ENCODE data around the gene UGT1A10. TPM values are rescaled to one million over a fixed set of nuclear protein-coding genes. Genes with fewer than 3 reads are reported as not detected.

UGT1A10 gene
- total and polyA plus RNA-seq, 2 of the 13 experiments (the other 11 are each of a cell fraction or from before 2014, with no cell fraction given): not detected

- TF ChIP-seq POGK (CRISPR knock-in tag; conservative IDR thresholded peaks at IDR 0.05) (no peak), RBAK (CRISPR knock-in tag; IDR thresholded peaks at IDR 0.05) (no peak), PPARG (CRISPR knock-in tag; conservative IDR thresholded peaks at IDR 0.05) (no peak), TFDP1 (CRISPR knock-in tag; IDR thresholded peaks at IDR 0.05; ENCODE audit: borderline replicate concordance) (no peak), RBFOX2 (IDR thresholded peaks at IDR 0.05; ENCODE audit: low read depth, low read length) (no peak), SNRNP70 (IDR thresholded peaks at IDR 0.05; ENCODE audit: low read depth, low read length) (no peak)
These were observed 69.8 kb downstream of the UGT1A10 start (continued) for GRCh38 chr2:233705911-233706506.

GRCh38 chr2:233706720-233707119, 70.5 kb downstream of the UGT1A10 start:
- no peak overlapping the region for H3K4me2 ChIP-seq (ENCODE audit: low read depth, low read length)
- H2AFZ ChIP-seq (ENCODE audit: low read length): no peak overlapping the region
- ATAC-seq: no peak
- DNase-seq (ENCODE audit: low spot score): no peak
- H3K79me2 ChIP-seq (ENCODE audit: insufficient read depth, low read length): no peaks in the 10 kb centered on the region
- ChIA-PET POLR2A (no interaction called here), CTCF (ENCODE audit: low intra/inter-chr PET ratio, low total read pairs) (no interaction called here)
- no peak overlapping the region for H3K9ac ChIP-seq (ENCODE audit: insufficient read depth, low read depth, low read length)
- no peaks in the 10 kb centered on the region for H3K27me3 ChIP-seq (ENCODE audit: control insufficient read depth in 1 of 2, insufficient read depth in 2 of 2, low read length in 2 of 2)
- H3K9me3 ChIP-seq (ENCODE audit: low read length): no peaks in the 10 kb centered on the region
- 33% methylated on average over 1 of the region's 1 CpG for WGBS (ENCODE audit: low lambda C conversion rate)
- H3K4me3 ChIP-seq (replicated peaks in 1 of 3; ENCODE audit: insufficient read depth in 1 of 3, low read depth in 2 of 3, low read length in 3 of 3): no peak overlapping the region
- H4K20me1 ChIP-seq (ENCODE audit: insufficient read depth, low read length): no peaks in the 10 kb centered on the region
- no peaks in the 10 kb centered on the region for H3K36me3 ChIP-seq (replicated peaks in 1 of 2; ENCODE audit: control insufficient read depth in 1 of 2, insufficient read depth in 2 of 2, low read length in 2 of 2)
- H3K27ac ChIP-seq (ENCODE audit: extremely low read length, insufficient read depth, low read length): no peak overlapping the region
- FAIRE-seq: no peak
- no TSS peak for BruUV-seq (replicated peaks)
- TF ChIP-seq MAX (IDR thresholded peaks at IDR 0.05): no peak
- in situ Hi-C loops (cut with HindIII; ENCODE audit: extremely low pct_ligation_motif_present, low pct_unique_long_range_greater_than_20kb) (no loop called here), intact Hi-C loops (cut with micrococcal nuclease; ENCODE audit: unreplicated experiment) (no loop called here)
- H3K4me1 ChIP-seq (ENCODE audit: insufficient read depth, low read length): no peaks in the 10 kb centered on the region
